HCT116 (cell line): ENCODE measurements around the gene FBXO48.

Source experiments
- EGR1 ChIP-seq: IDR thresholded peaks from 2 replicates; pipeline ENCODE4 v1.6.1; 2012; ENCODE audit warnings: low read depth
- ELF1 ChIP-seq: IDR thresholded peaks from 2 replicates; pipeline ENCODE4 v1.6.1; 2012; ENCODE audit warnings: low read depth, borderline replicate concordance
- POLR2A ChIP-seq: IDR thresholded peaks from 2 replicates; pipeline ENCODE4 v1.7.0; 2011; ENCODE audit warnings: borderline replicate concordance; ENCODE audit not compliant: insufficient read depth, insufficient read length; ENCODE audit errors: extremely low read depth
- POLR2AphosphoS5 ChIP-seq: IDR thresholded peaks from 2 replicates; pipeline ENCODE4 v1.6.1; 2011; ENCODE audit warnings: mild to moderate bottlenecking, low read depth, low read length, moderate library complexity
- SIN3A ChIP-seq: IDR thresholded peaks from 2 replicates; pipeline ENCODE4 v1.6.1; 2012; ENCODE audit warnings: low read depth
- TF ChIP-seq, protein P1 (sequence below): IDR thresholded peaks from 2 replicates; pipeline ENCODE4 v1.6.1; 2012; ENCODE audit warnings: low read depth
- TF ChIP-seq, protein P2 (sequence below): IDR thresholded peaks from 2 replicates; pipeline ENCODE4 v1.6.1; 2011; ENCODE audit warnings: mild to moderate bottlenecking, low read length, moderate library complexity; ENCODE audit not compliant: insufficient replicate concordance; ENCODE audit errors: extremely low read depth
- TF ChIP-seq, protein P3 (sequence below), 3 experiments: fragments of 200-600 bp in 1 of 3; sonication (generic) in 1 of 3; IDR thresholded peaks in 2 of 3; conservative IDR thresholded peaks in 1 of 3; 2 replicates each; pipeline ENCODE4 v1.5.1; 2012 to 2017; ENCODE audit warnings: low read depth in 2 of 3, low read length in 2 of 3, antibody characterized with exemption in 1 of 3, borderline replicate concordance in 1 of 3, control low read depth in 1 of 3, mild to moderate bottlenecking in 1 of 3, mixed read lengths in 1 of 3, mixed run types in 1 of 3, moderate library complexity in 1 of 3; ENCODE audit not compliant: insufficient read depth in 1 of 3

DNA sequence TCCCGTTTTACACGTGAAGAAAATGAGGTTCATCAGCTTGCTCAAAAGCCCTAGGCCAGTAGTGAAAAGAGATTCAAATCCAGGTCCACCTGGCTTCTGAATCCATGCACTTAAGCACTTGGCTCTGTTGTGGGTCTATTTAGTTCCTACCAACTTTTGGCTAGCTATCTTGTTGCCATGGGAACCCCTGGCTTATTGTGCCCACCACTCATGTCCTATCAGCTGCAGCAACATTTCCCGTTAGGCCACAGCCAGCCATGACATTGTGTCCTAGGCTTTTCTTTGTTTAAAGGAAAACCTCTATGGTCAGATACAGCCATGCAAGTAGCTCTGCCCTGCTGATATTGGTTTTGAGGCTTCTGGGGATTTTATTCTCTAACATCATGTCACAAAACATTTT, 52.2 kb downstream of the FBXO48 start:
- no peak for TF ChIP-seq EGR1
- TF ChIP-seq, protein P1, sequence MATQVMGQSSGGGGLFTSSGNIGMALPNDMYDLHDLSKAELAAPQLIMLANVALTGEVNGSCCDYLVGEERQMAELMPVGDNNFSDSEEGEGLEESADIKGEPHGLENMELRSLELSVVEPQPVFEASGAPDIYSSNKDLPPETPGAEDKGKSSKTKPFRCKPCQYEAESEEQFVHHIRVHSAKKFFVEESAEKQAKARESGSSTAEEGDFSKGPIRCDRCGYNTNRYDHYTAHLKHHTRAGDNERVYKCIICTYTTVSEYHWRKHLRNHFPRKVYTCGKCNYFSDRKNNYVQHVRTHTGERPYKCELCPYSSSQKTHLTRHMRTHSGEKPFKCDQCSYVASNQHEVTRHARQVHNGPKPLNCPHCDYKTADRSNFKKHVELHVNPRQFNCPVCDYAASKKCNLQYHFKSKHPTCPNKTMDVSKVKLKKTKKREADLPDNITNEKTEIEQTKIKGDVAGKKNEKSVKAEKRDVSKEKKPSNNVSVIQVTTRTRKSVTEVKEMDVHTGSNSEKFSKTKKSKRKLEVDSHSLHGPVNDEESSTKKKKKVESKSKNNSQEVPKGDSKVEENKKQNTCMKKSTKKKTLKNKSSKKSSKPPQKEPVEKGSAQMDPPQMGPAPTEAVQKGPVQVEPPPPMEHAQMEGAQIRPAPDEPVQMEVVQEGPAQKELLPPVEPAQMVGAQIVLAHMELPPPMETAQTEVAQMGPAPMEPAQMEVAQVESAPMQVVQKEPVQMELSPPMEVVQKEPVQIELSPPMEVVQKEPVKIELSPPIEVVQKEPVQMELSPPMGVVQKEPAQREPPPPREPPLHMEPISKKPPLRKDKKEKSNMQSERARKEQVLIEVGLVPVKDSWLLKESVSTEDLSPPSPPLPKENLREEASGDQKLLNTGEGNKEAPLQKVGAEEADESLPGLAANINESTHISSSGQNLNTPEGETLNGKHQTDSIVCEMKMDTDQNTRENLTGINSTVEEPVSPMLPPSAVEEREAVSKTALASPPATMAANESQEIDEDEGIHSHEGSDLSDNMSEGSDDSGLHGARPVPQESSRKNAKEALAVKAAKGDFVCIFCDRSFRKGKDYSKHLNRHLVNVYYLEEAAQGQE: no peak
- TF ChIP-seq ELF1: no peak
- no peak for TF ChIP-seq POLR2AphosphoS5
- TF ChIP-seq, protein P2, sequence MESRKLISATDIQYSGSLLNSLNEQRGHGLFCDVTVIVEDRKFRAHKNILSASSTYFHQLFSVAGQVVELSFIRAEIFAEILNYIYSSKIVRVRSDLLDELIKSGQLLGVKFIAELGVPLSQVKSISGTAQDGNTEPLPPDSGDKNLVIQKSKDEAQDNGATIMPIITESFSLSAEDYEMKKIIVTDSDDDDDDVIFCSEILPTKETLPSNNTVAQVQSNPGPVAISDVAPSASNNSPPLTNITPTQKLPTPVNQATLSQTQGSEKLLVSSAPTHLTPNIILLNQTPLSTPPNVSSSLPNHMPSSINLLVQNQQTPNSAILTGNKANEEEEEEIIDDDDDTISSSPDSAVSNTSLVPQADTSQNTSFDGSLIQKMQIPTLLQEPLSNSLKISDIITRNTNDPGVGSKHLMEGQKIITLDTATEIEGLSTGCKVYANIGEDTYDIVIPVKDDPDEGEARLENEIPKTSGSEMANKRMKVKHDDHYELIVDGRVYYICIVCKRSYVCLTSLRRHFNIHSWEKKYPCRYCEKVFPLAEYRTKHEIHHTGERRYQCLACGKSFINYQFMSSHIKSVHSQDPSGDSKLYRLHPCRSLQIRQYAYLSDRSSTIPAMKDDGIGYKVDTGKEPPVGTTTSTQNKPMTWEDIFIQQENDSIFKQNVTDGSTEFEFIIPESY: no peak
- TF ChIP-seq, protein P3, sequence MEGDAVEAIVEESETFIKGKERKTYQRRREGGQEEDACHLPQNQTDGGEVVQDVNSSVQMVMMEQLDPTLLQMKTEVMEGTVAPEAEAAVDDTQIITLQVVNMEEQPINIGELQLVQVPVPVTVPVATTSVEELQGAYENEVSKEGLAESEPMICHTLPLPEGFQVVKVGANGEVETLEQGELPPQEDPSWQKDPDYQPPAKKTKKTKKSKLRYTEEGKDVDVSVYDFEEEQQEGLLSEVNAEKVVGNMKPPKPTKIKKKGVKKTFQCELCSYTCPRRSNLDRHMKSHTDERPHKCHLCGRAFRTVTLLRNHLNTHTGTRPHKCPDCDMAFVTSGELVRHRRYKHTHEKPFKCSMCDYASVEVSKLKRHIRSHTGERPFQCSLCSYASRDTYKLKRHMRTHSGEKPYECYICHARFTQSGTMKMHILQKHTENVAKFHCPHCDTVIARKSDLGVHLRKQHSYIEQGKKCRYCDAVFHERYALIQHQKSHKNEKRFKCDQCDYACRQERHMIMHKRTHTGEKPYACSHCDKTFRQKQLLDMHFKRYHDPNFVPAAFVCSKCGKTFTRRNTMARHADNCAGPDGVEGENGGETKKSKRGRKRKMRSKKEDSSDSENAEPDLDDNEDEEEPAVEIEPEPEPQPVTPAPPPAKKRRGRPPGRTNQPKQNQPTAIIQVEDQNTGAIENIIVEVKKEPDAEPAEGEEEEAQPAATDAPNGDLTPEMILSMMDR (IDR thresholded peaks at IDR 0.05 in 2 of 3, conservative IDR thresholded peaks at IDR 0.05 in 1 of 3; ENCODE audit: borderline replicate concordance in 1 of 3, insufficient read depth in 1 of 3, low read depth in 2 of 3, low read length in 2 of 3): no peak
- TF ChIP-seq POLR2A: no peak
- TF ChIP-seq SIN3A: no peak
